Measurements from ENCODE around the gene SPSB2.

SPSB2 gene

GRCh38 chr12:6851921-6852650 lies 21.0 kb downstream of the SPSB2 start, which contains the start of gene USP5:
Gene USP5, plus strand, starts transcription at chr12:6852150. Its CDS starts 30 bp downstream, at chr12:6852180.
- peak; percentile 100 for DNase-seq (ENCODE audit: low read depth)

GRCh38 chr12:6851153-6851920 lies 21.8 kb downstream of the SPSB2 start, which contains the start of gene CDCA3:
Gene CDCA3, minus strand, starts transcription at chr12:6851286. Its CDS starts 334 bp downstream, at chr12:6850952.
- DNase-seq (ENCODE audit: low read depth), result peak; percentile 98

- no peak for DNase-seq (ENCODE audit: low read depth)
These were observed 22.3 kb downstream of the SPSB2 start for GRCh38 chr12:6850796-6851152.

GRCh38 chr12:6849976-6850560 lies 23.0 kb downstream of the SPSB2 start:
- DNase-seq (ENCODE audit: low read depth), result no peak

GRCh38 chr12:6849427-6849826 lies 23.7 kb downstream of the SPSB2 start:
- no peak for DNase-seq (ENCODE audit: low read depth)

GRCh38 chr12:6847676-6848075 lies 25.4 kb downstream of the SPSB2 start:
- no peak for DNase-seq (ENCODE audit: low read depth)

DNA sequence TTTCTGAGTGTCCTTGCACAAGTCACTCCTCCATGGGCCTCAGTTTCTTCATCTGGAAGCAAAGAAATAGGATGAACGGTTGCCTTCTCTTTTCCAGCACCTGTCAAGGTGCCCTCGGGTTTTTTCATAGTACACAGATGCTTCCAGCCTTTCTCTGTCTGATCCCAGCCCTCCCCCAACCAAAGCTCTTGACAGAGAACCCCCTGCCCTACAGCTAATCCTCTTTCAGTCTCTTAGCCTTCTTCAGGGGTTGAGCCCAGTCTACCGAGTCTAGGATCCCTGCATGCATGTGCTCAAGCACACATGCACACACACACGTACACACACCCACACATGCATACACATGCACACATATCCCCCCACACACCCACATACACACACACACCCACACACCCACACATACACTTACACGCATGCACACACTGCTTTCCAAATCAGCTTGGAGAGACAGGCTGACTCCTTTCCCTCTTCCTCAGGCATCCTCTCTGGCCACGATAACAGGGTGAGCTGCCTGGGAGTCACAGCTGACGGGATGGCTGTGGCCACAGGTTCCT lies 26.7 kb downstream of the SPSB2 start:
- no peak for DNase-seq (ENCODE audit: low read depth)

DNA sequence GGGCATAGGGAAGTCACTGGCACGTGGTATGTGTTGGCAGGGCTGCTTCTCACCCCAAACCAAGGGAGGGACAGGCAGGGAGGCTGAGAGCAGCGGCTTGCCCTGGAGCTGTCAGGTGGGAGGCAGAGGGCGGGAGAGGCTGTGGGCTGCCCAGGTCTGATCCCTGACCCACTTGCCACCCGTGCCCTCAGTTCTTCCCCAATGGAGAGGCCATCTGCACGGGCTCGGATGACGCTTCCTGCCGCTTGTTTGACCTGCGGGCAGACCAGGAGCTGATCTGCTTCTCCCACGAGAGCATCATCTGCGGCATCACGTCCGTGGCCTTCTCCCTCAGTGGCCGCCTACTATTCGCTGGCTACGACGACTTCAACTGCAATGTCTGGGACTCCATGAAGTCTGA lies 27.7 kb downstream of the SPSB2 start:
- DNase-seq (ENCODE audit: low read depth), result no peak

- no peak for DNase-seq (ENCODE audit: low read depth)
These were observed 29.8 kb downstream of the SPSB2 start for GRCh38 chr12:6843118-6843902.

DNA sequence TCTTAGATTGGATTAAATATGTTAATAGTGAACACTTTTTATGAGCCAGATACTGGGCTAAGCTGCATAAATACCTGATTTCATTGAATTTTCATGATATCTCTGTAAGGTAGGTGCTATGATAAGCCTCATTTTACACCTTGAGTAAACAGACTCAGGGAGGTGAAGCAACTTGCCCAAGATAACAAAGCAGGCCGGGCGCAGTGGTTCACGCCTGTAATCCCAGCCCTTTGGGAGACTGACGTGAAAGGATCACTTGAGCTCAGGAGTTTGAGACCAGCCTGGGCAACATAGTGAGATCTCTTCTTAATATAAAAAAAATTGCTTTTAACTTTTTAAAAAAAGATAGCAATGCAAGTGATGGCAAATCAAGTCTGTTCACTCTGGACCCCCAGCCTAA lies 31.0 kb downstream of the SPSB2 start:
- DNase-seq (ENCODE audit: low read depth), result no peak

DNA sequence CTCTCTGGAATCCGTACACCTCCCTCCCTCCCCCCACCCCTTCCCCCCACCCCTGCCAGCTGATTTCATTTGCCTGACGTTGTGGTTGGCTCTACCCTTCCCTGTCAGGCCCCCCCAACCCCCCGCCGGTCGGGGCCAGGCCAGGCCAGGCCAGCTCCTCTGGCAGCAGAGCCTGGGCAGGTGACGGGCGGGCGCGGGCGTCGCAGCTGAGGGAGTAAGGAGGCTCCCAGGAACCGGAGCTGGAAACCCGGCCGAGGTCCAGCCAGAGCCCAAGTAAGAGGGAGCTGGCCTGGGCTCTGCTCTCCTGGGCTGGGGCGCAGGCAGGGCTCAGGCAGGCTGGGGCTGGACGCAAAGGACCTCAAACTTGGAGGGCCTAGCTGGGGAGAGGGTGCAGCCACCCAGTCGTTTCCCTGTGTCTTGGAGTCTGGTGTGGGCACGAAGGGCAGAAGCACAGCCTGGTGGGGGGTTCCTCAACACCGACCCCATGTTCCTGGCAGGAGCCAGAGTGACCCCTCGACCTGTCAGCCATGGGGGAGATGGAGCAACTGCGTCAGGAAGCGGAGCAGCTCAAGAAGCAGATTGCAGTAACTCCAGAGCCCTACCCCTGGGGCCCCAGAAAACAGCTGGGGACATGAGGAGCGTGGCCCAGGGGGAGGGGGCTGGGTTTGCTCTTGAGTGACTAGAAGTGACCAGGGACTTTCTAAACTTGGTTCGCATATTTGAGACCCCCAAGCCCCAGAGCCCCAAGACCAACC lies 32.2 kb downstream of the SPSB2 start, which contains the start of gene GNB3:
Gene GNB3, plus strand, starts transcription at position 165 of the 755 bp plus-strand sequence. Its CDS starts 363 bp downstream, at position 528.
- no peak for DNase-seq (ENCODE audit: low read depth)

- no peak for DNase-seq (ENCODE audit: low read depth)
These were observed 32.8 kb downstream of the SPSB2 start for GRCh38 chr12:6840330-6840729.

GRCh38 chr12:6839482-6840201 lies 33.5 kb downstream of the SPSB2 start:
- no peak for DNase-seq (ENCODE audit: low read depth)

DNA sequence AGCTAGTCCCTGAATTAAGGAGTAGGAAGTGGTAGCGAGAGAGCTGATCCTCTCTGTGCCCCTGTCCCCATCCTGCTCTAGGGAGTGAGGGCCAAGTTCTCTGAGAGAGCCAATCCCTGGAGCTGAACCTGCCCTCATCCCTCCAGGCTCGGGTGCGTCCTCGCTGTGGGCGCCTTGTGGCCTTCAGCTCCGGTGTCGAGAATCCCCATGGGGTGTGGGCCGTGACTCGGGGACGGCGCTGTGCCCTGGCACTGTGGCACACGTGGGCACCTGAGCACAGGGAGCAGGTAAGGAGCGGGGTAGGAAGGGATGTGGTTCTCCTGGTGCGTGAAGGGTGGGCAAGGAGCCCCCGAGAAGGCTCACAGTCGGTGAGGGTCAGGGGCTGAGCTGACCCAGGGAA lies 34.2 kb downstream of the SPSB2 start:
- DNase-seq (ENCODE audit: low read depth), result no peak

DNA sequence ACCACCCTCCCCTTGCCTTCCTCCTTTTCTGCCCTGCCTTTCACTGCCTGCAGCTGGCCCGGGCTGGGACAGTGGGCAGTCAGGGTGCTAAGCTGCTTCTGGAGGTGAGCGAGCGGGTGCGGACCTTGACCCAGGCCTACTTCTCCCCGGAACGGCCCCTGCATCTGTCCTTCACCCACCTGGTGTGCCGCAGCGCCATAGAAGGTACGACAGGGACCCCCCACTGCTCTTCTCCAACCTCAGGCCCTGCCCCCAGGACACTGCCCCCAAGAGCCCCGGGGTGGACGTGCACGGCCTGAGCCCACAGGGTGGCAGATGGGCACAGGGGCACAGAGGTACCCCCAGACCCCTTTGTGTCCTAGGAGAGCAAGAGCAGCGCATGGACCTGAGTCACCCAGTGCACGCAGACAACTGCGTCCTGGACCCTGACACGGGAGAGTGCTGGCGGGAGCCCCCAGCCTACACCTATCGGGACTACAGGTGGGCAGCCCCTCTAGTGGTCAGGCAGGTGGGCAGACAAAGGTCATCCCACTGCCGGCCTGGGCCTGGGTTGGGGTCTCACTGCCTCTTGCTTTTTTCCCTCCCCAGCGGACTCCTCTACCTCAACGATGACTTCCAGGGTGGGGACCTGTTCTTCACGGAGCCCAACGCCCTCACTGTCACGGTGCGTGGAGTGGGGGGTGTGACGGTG lies 35.6 kb downstream of the SPSB2 start:
- no peak for DNase-seq (ENCODE audit: low read depth)

GRCh38 chr12:6836851-6837250 lies 36.3 kb downstream of the SPSB2 start:
- DNase-seq (ENCODE audit: low read depth), result no peak

- no peak for DNase-seq (ENCODE audit: low read depth)
These were observed 38.2 kb downstream of the SPSB2 start for GRCh38 chr12:6834873-6835272.

DNA sequence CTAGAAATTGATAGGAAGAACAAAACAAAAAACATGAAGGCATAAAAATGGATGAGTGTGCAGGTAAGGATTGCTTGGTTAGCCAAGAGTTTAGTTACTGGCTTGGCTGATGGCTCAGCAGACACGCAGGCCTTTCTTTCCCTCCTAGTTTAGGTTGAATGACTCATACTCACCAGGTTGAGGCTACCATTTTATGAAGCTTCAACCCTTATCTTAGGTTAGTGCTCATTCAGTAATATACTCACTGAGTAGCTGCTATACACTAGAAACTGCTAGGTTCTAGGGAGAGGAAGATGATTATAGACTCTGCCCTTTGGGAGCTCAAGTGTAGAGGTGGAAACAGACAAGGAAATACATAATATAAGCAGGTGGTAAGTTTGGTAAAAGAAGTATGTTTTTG lies 38.8 kb downstream of the SPSB2 start:
- DNase-seq (ENCODE audit: low read depth), result no peak

- DNase-seq (ENCODE audit: low read depth), result no peak
These were observed 39.8 kb downstream of the SPSB2 start for GRCh38 chr12:6833189-6833890.

Data from stromal cell of bone marrow (primary cell).